ENCODE results near the gene MAP3K10.

The MAP3K10 gene

GRCh38 chr19:40234429-40235237, 43.4 kb downstream of the MAP3K10 start:
- Histone ChIP-seq H3K9ac (peak overlapping the region in 1 of 11 experiments; percentile 13; a peak in 2 of 22 replicates), H3K27ac (no peak overlapping the region), H3K27me3 (no peaks in the 10 kb centered on the region), H4K20me1 (peaks cover 12 to 99% (median 39%) of the 10 kb centered on the region in 11 experiments; a peak in 17 of 22 replicates), H3K4me2 (no peak overlapping the region), H3K9me3 (replicated peaks in 1 of 11) (no peaks in the 10 kb centered on the region), H3K4me1 (peaks cover 10 to 45% (median 31%) of the 10 kb centered on the region in 10 experiments), H3K36me3 (peaks cover 63 to 69% (median 68%) of the 10 kb centered on the region in 11 experiments), H3K4me3 (no peak overlapping the region)
- TF ChIP-seq Cebpa-rat (IDR thresholded peaks at IDR 0.05): no peak

- Histone ChIP-seq H4K20me1 (peaks cover 10 to 99% (median 42%) of the 10 kb centered on the region in 11 experiments; a peak in 21 of 22 replicates), H3K9me3 (replicated peaks in 1 of 11) (no peaks in the 10 kb centered on the region), H3K36me3 (peaks cover 71 to 77% (median 76%) of the 10 kb centered on the region in 11 experiments), H3K27me3 (no peaks in the 10 kb centered on the region), H3K4me2 (peak overlapping the region in 2 of 11 experiments; percentile 28 to 32; a peak in 3 of 22 replicates), H3K4me3 (no peak overlapping the region), H3K9ac (peak overlapping the region in 3 of 11 experiments; percentile 9 to 13 (median 12); a peak in 2 of 22 replicates), H3K4me1 (peaks cover 2 to 37% (median 24%) of the 10 kb centered on the region in 10 experiments; a peak in 19 of 20 replicates), H3K27ac (no peak overlapping the region)
- no peak for TF ChIP-seq Cebpa-rat (IDR thresholded peaks at IDR 0.05)
Observed at GRCh38 chr19:40235238-40236025, 44.2 kb downstream of the MAP3K10 start.

- H4K20me1 ChIP-seq: peaks cover 4 to 99% (median 45%) of the 10 kb centered on the region in 11 experiments; a peak in 20 of 22 replicates
- no peaks in the 10 kb centered on the region for H3K27me3 ChIP-seq
- peak overlapping the region in 1 of 11 experiments; percentile 28; a peak in 1 of 22 replicates for H3K4me2 ChIP-seq
- H3K9me3 ChIP-seq (replicated peaks in 1 of 11): no peaks in the 10 kb centered on the region
- no peak overlapping the region for H3K4me3 ChIP-seq
- no peak overlapping the region for H3K9ac ChIP-seq
- no peak overlapping the region for H3K27ac ChIP-seq
- no peak for TF ChIP-seq Cebpa-rat (IDR thresholded peaks at IDR 0.05)
- peaks cover 77 to 82% (median 81%) of the 10 kb centered on the region in 11 experiments for H3K36me3 ChIP-seq
- H3K4me1 ChIP-seq: peaks cover 0 to 31% (median 18%) of the 10 kb centered on the region in 10 experiments; a peak in 15 of 20 replicates
Observed at GRCh38 chr19:40236026-40236355, 44.8 kb downstream of the MAP3K10 start.

GRCh38 chr19:40236366-40236765, 45.1 kb downstream of the MAP3K10 start:
- no peak overlapping the region for H3K4me2 ChIP-seq
- H3K36me3 ChIP-seq: peaks cover 81 to 86% (median 85%) of the 10 kb centered on the region in 11 experiments
- H3K27ac ChIP-seq: no peak overlapping the region
- no peaks in the 10 kb centered on the region for H3K9me3 ChIP-seq (replicated peaks in 1 of 11)
- H3K4me3 ChIP-seq: no peak overlapping the region
- no peak for TF ChIP-seq Cebpa-rat (IDR thresholded peaks at IDR 0.05)
- H3K9ac ChIP-seq: no peak overlapping the region
- peaks cover 0 to 27% (median 15%) of the 10 kb centered on the region in 10 experiments; a peak in 14 of 20 replicates for H3K4me1 ChIP-seq
- no peaks in the 10 kb centered on the region for H3K27me3 ChIP-seq
- H4K20me1 ChIP-seq: peaks cover 5 to 99% (median 48%) of the 10 kb centered on the region in 11 experiments; a peak in 20 of 22 replicates

GRCh38 chr19:40237791-40238190, 46.6 kb downstream of the MAP3K10 start:
- peaks cover 0 to 20% (median 8%) of the 10 kb centered on the region in 10 experiments; a peak in 11 of 20 replicates for H3K4me1 ChIP-seq
- H3K27me3 ChIP-seq: no peaks in the 10 kb centered on the region
- H3K9ac ChIP-seq: no peak overlapping the region
- H4K20me1 ChIP-seq: peaks cover 14 to 99% (median 56%) of the 10 kb centered on the region in 11 experiments; a peak in 21 of 22 replicates
- TF ChIP-seq Cebpa-rat (IDR thresholded peaks at IDR 0.05): no peak
- H3K27ac ChIP-seq: no peak overlapping the region
- no peak overlapping the region for H3K4me3 ChIP-seq
- peaks cover 94 to 100% (median 99%) of the 10 kb centered on the region in 11 experiments for H3K36me3 ChIP-seq
- no peak overlapping the region for H3K4me2 ChIP-seq
- H3K9me3 ChIP-seq (replicated peaks in 1 of 11): no peaks in the 10 kb centered on the region

GRCh38 chr19:40238775-40239174, 47.5 kb downstream of the MAP3K10 start:
- Histone ChIP-seq H3K9ac (no peak overlapping the region), H3K36me3 (peaks cover 89 to 100% (median 99%) of the 10 kb centered on the region in 11 experiments)

GRCh38 chr19:40239415-40240226, 48.4 kb downstream of the MAP3K10 start:
- H3K9ac ChIP-seq: no peak overlapping the region
- no peak for TF ChIP-seq Cebpa-rat (IDR thresholded peaks at IDR 0.05)
- H3K27ac ChIP-seq: no peak overlapping the region
- H3K4me1 ChIP-seq: peaks cover 0 to 15% (median 8%) of the 10 kb centered on the region in 10 experiments; a peak in 11 of 20 replicates
- H3K9me3 ChIP-seq (replicated peaks in 1 of 11): no peaks in the 10 kb centered on the region
- H3K4me3 ChIP-seq: no peak overlapping the region
- peaks cover 16 to 99% (median 66%) of the 10 kb centered on the region in 11 experiments for H4K20me1 ChIP-seq
- H3K36me3 ChIP-seq: peaks cover 88 to 100% (median 98%) of the 10 kb centered on the region in 11 experiments
- H3K4me2 ChIP-seq: no peak overlapping the region
- no peaks in the 10 kb centered on the region for H3K27me3 ChIP-seq

More at GRCh38 chr19:40238775-40239174, 47.5 kb downstream of the MAP3K10 start:
- no peak overlapping the region for H3K4me2 ChIP-seq
- no peak for TF ChIP-seq Cebpa-rat (IDR thresholded peaks at IDR 0.05)
- H3K27ac ChIP-seq: no peak overlapping the region
- H4K20me1 ChIP-seq: peaks cover 14 to 99% (median 63%) of the 10 kb centered on the region in 11 experiments; a peak in 21 of 22 replicates
- H3K4me1 ChIP-seq: peaks cover 0 to 20% (median 8%) of the 10 kb centered on the region in 10 experiments; a peak in 11 of 20 replicates
- H3K9me3 ChIP-seq (replicated peaks in 1 of 11): no peaks in the 10 kb centered on the region
- H3K4me3 ChIP-seq: no peak overlapping the region
- no peaks in the 10 kb centered on the region for H3K27me3 ChIP-seq

GRCh38 chr19:40240332-40240731, 49.1 kb downstream of the MAP3K10 start:
- Histone ChIP-seq H3K27ac (no peak overlapping the region), H3K4me3 (no peak overlapping the region), H3K4me1 (peaks cover 0 to 9% (median 6%) of the 10 kb centered on the region in 10 experiments; a peak in 12 of 20 replicates), H4K20me1 (peaks cover 23 to 99% (median 71%) of the 10 kb centered on the region in 11 experiments), H3K4me2 (no peak overlapping the region), H3K36me3 (peaks cover 87 to 100% (median 96%) of the 10 kb centered on the region in 11 experiments), H3K9me3 (replicated peaks in 1 of 11) (no peaks in the 10 kb centered on the region), H3K27me3 (no peaks in the 10 kb centered on the region), H3K9ac (no peak overlapping the region)
- TF ChIP-seq Cebpa-rat (IDR thresholded peaks at IDR 0.05): no peak

Data from BLaER1 treated with 17β-estradiol and CSF1 and Interleukin-3, amounts not matched to agents 10 nM and 100 nM (cell line).